ENCODE results near the gene ABCB1. TPM values are rescaled to one million over a fixed set of nuclear protein-coding genes. Genes with fewer than 3 reads are reported as not detected.

ABCB1 gene
- total and polyA plus RNA-seq, 2 of the 8 experiments (the other 6 are each of a cell fraction or from before 2014, with no cell fraction given): 0.51 to 1.2 TPM

DNA sequence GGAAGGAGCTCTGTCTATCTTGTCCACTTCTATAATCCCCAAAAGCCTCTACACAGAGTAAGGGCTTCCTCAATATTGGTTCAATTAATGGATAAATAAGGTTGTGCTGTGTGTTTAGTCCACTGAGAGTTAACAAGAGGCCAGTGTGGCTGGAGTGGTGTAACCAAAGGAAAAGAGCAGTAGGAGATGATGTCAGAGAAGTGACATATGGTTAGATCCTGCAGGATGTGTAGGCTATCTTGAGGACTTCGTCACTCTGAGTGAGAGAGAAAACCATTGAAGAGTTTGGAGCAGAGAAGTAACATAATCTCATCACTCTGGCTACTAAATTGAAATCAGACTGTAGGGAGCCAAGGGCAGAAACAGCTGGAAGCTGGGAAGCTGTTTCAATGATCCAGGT is 14.5 kb upstream of the ABCB1 start (continued):
- TF ChIP-seq, protein P1, sequence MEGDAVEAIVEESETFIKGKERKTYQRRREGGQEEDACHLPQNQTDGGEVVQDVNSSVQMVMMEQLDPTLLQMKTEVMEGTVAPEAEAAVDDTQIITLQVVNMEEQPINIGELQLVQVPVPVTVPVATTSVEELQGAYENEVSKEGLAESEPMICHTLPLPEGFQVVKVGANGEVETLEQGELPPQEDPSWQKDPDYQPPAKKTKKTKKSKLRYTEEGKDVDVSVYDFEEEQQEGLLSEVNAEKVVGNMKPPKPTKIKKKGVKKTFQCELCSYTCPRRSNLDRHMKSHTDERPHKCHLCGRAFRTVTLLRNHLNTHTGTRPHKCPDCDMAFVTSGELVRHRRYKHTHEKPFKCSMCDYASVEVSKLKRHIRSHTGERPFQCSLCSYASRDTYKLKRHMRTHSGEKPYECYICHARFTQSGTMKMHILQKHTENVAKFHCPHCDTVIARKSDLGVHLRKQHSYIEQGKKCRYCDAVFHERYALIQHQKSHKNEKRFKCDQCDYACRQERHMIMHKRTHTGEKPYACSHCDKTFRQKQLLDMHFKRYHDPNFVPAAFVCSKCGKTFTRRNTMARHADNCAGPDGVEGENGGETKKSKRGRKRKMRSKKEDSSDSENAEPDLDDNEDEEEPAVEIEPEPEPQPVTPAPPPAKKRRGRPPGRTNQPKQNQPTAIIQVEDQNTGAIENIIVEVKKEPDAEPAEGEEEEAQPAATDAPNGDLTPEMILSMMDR (IDR thresholded peaks at IDR 0.05; ENCODE audit: control extremely low read depth in 1 of 3, insufficient read depth in 1 of 3, low read depth in 1 of 3, low read length in 3 of 3): no peak
